ENCODE measurements around the gene ZNF621. TPM values are rescaled to one million over a fixed set of nuclear protein-coding genes. Genes with fewer than 3 reads are reported as not detected.

The ZNF621 gene
- total and polyA plus RNA-seq, 2 of the 8 experiments (the other 6 are each of a cell fraction or from before 2014, with no cell fraction given), result 10.9 to 15.4 TPM

DNA sequence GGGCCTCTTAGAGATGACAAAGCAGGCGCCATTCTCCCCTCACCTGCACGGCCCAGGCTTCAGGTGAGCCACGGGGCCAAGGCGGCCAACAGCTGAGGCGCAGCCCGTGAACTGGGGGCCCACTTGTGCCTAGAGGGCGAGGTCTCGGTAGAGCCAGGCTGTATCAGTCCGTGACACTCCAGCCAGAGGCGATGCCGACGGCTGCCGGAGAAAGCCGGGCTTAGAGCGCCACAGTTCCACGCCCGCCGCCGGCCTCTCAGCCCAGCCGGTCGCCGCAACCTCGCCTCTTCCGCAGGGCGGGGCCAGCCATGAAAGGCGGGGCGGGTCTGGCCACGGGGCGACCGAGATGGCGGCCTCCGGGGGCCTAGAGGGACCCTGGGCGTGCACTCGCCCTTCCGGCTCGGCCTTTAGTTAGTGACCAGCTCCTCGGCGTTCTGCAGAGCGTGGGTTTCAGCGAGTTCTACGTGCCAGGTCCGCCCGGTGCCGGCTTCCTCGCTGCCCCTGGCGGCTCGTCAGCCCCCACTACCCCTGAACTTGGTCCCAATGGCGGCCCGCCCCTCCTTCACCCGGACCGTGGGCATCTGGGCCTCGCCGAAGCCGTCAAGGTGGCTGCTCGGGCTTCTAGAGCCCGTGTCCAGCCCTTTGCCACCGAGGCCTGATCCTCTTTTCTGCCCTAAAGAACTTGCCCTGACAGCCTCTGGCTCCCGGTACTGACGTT is at the start of gene ZNF621 (continued):
- TF ChIP-seq TAF7 (optimal IDR thresholded peaks at IDR 0.05; ENCODE audit: borderline replicate concordance, low read depth, low read length) (peak; percentile 91), GTF2F1 (IDR thresholded peaks at IDR 0.05; ENCODE audit: borderline replicate concordance, low read depth, low read length) (0 out of 2 replicates have a peak, but pooled peaks have one; percentile 38), CHD1 (IDR thresholded peaks at IDR 0.05; ENCODE audit: low read depth, low read length) (no peak), BCL11A (IDR thresholded peaks at IDR 0.05; ENCODE audit: low read depth in 2 of 2, low read length in 2 of 2) (no peak), TCF12 (IDR thresholded peaks at IDR 0.05; ENCODE audit: low read depth, low read length) (0 out of 2 replicates have a peak, but pooled peaks have one; percentile 4), SP2 (IDR thresholded peaks at IDR 0.05; ENCODE audit: low read length) (peak; percentile 87), CBX5 (IDR thresholded peaks at IDR 0.05; ENCODE audit: low read depth, low read length) (no peak)
- TF ChIP-seq, protein P1, sequence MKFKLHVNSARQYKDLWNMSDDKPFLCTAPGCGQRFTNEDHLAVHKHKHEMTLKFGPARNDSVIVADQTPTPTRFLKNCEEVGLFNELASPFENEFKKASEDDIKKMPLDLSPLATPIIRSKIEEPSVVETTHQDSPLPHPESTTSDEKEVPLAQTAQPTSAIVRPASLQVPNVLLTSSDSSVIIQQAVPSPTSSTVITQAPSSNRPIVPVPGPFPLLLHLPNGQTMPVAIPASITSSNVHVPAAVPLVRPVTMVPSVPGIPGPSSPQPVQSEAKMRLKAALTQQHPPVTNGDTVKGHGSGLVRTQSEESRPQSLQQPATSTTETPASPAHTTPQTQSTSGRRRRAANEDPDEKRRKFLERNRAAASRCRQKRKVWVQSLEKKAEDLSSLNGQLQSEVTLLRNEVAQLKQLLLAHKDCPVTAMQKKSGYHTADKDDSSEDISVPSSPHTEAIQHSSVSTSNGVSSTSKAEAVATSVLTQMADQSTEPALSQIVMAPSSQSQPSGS (IDR thresholded peaks at IDR 0.05; ENCODE audit: low read length), result no peak
- TF ChIP-seq, protein P2, sequence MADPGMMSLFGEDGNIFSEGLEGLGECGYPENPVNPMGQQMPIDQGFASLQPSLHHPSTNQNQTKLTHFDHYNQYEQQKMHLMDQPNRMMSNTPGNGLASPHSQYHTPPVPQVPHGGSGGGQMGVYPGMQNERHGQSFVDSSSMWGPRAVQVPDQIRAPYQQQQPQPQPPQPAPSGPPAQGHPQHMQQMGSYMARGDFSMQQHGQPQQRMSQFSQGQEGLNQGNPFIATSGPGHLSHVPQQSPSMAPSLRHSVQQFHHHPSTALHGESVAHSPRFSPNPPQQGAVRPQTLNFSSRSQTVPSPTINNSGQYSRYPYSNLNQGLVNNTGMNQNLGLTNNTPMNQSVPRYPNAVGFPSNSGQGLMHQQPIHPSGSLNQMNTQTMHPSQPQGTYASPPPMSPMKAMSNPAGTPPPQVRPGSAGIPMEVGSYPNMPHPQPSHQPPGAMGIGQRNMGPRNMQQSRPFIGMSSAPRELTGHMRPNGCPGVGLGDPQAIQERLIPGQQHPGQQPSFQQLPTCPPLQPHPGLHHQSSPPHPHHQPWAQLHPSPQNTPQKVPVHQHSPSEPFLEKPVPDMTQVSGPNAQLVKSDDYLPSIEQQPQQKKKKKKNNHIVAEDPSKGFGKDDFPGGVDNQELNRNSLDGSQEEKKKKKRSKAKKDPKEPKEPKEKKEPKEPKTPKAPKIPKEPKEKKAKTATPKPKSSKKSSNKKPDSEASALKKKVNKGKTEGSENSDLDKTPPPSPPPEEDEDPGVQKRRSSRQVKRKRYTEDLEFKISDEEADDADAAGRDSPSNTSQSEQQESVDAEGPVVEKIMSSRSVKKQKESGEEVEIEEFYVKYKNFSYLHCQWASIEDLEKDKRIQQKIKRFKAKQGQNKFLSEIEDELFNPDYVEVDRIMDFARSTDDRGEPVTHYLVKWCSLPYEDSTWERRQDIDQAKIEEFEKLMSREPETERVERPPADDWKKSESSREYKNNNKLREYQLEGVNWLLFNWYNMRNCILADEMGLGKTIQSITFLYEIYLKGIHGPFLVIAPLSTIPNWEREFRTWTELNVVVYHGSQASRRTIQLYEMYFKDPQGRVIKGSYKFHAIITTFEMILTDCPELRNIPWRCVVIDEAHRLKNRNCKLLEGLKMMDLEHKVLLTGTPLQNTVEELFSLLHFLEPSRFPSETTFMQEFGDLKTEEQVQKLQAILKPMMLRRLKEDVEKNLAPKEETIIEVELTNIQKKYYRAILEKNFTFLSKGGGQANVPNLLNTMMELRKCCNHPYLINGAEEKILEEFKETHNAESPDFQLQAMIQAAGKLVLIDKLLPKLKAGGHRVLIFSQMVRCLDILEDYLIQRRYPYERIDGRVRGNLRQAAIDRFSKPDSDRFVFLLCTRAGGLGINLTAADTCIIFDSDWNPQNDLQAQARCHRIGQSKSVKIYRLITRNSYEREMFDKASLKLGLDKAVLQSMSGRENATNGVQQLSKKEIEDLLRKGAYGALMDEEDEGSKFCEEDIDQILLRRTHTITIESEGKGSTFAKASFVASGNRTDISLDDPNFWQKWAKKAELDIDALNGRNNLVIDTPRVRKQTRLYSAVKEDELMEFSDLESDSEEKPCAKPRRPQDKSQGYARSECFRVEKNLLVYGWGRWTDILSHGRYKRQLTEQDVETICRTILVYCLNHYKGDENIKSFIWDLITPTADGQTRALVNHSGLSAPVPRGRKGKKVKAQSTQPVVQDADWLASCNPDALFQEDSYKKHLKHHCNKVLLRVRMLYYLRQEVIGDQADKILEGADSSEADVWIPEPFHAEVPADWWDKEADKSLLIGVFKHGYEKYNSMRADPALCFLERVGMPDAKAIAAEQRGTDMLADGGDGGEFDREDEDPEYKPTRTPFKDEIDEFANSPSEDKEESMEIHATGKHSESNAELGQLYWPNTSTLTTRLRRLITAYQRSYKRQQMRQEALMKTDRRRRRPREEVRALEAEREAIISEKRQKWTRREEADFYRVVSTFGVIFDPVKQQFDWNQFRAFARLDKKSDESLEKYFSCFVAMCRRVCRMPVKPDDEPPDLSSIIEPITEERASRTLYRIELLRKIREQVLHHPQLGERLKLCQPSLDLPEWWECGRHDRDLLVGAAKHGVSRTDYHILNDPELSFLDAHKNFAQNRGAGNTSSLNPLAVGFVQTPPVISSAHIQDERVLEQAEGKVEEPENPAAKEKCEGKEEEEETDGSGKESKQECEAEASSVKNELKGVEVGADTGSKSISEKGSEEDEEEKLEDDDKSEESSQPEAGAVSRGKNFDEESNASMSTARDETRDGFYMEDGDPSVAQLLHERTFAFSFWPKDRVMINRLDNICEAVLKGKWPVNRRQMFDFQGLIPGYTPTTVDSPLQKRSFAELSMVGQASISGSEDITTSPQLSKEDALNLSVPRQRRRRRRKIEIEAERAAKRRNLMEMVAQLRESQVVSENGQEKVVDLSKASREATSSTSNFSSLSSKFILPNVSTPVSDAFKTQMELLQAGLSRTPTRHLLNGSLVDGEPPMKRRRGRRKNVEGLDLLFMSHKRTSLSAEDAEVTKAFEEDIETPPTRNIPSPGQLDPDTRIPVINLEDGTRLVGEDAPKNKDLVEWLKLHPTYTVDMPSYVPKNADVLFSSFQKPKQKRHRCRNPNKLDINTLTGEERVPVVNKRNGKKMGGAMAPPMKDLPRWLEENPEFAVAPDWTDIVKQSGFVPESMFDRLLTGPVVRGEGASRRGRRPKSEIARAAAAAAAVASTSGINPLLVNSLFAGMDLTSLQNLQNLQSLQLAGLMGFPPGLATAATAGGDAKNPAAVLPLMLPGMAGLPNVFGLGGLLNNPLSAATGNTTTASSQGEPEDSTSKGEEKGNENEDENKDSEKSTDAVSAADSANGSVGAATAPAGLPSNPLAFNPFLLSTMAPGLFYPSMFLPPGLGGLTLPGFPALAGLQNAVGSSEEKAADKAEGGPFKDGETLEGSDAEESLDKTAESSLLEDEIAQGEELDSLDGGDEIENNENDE (IDR thresholded peaks at IDR 0.05; ENCODE audit: insufficient replicate concordance, low read length), result no peak

Measured in H1 (cell line).